Stromal cell of bone marrow (primary cell): Measurements from ENCODE around the gene PARVB.

ENCODE experiments used
- DNase-seq: peaks from one replicate; pipeline ENCODE4 v3.0.0-alpha.2; 2012; ENCODE audit warnings: low read depth

The PARVB gene

GRCh38 chr22:44089717-44090570 is 65.8 kb downstream of the PARVB start:
- no peak for DNase-seq

DNA sequence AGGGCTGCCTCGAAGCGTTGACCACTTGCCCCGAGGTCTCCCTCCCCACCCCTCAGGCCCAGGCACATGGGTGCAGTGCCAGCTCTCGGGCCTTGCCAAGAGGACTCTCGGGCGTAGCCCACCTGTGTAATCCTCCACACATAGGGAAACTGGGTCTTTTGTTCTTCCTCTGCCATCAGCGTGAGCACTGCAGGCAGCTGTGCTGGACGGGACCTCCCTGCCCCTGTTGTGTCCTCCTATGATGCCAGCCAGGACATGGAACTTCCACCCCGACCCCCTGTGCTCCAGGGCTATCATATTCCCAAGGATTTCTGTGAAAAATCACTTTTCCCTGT is 66.4 kb downstream of the PARVB start:
- DNase-seq, result no peak

- no peak for DNase-seq
Observed at GRCh38 chr22:44091021-44091721, 67.1 kb downstream of the PARVB start.

DNA sequence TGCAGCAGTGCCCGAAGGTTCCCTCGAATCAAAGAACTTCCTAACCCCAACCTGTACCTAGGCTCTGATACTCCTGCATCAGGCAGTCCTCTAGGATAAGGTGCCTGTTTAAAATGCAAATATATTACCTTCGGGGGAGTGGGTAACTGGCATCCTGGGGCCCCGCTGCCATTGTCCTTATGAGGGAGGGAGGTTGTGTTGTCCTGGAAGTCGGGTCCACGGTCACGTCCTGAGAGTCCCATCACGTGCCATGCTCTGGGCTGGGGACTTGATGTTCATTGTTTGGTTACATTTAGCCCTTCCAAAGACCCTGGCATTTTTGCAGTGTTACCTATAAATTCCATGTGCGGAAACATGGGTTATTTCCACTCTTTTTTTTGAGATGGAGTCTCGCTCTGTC is 67.6 kb downstream of the PARVB start:
- DNase-seq, result no peak

DNA sequence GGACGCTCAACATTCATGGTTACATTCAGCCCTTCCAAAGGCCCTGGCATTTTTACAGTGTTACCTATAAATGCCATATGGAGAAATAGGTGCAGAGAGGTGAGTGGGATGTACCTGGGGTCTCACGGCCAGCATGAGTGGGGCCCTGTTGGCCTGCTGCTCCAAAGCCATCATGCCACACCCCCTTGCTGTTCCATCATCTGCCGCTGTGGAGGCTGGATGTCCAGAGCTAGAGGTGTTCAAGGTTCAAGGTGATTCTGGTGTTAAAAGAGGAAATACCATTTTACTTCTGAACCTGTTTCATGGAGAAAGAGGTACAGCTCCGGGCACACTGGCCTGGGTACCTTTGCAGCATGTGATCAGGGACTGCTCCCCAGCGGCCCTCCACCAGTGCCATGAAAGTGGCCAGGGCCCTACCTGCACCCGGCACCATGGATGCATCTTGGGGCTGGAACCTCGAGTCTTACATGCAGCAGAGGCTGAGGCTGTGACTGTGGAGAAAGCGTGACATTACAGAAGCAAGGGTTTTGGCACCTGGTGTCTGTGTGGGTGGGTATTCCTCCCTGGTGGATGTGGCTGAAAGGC is 68.6 kb downstream of the PARVB start:
- DNase-seq, result no peak

DNA sequence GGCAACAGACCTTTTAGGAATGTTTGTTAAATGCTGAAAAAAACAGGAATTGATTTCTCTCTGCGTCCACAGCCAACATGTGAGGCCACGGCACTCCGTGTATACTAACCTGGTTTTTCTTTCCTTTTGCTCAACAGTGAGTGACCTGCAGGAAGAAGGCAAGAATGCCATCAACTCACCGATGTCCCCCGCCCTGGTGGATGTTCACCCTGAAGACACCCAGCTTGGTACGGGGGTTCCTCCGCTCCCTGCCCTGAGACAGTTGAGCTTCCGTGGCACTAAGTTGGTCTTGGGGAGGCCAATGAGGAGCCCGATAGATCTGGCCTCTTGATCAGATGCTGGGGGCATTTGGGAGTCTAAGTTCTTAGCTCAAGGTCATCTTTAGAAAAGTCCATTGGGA is 69.7 kb downstream of the PARVB start:
- no peak for DNase-seq

DNA sequence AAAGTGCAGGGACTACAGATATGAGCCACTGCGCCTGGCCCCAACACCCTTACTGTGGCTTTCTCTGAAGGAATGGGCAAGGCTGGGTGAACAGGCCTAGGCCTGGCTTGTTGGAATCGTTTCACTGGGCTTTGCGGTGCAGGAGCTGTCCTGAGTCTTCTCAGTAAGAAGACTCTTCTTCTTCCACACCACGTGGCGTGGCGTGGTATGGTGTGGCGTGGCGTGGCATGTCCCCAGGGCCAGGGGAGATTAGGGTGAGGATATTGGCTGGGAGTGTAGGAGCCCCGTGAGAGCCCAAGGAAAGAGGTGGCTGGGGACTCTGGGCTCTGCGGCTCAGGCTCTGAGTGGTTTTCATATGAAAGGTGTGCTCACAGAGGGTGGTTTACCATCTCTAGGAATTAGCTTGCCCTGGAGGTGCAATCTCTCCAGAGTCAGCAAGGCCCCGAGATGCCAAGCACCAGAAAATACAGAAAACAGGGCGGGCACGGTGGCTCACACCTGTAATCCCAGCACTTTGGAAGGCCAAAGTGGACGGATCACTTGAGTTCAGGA is 70.7 kb downstream of the PARVB start:
- DNase-seq, result no peak

DNA sequence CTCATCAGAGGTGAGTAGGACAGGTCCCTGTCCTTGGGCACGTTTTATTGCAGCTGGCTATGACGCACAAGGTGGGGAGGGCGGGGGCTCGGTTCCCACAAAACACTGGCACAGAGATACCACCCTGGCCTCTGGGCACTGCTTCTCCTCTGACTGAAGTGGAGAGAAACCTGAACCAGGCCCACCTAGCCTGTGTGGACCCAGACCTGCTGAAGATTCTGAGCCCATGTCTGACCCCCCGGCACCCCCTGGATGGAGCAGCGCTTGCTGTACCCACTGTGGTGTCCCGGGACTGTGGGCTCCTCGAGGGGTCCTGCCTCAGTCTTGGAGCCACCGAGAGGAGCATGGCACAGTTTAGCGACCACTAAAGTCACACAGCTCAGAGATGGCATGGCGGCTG is 72.6 kb downstream of the PARVB start:
- no peak for DNase-seq

GRCh38 chr22:44097263-44098020 is 73.3 kb downstream of the PARVB start:
- DNase-seq, result no peak

DNA sequence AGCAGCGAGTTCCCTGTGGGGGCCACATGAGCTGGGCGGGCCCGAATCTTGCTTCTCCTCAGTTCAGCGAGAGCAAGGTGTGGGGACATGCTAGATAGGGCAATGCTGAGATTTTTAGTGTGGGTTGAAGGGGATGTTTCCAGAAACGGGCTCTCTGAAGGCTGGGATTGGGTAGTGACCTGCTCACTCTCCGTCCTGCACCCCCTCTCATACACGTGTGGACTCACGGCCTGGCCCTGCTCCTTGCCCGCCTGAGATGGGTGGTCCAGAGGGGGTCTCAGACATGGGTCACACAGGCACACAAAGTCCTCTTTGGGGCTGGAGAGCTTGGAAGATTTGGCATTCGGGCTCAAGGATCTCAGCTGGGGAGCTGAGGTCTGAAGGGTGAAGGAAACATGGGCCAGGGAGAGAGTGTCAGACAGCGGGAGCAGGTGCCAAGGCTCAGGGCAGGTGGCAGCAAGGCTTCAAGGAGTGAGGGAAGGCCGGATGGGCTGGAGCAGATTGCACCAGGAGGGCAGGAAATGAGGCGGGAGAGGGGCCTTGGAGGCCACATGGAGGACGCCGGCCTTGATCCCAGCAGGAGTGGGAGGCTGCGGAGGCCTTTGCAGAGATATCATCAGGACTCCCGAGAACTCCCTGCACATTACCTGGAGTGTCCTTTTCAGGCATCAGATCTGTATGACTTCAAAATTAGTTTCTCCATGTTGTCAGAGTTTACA is 74.1 kb downstream of the PARVB start:
- DNase-seq, result no peak

GRCh38 chr22:44098966-44099530 is 74.9 kb downstream of the PARVB start:
- DNase-seq, result no peak

DNA sequence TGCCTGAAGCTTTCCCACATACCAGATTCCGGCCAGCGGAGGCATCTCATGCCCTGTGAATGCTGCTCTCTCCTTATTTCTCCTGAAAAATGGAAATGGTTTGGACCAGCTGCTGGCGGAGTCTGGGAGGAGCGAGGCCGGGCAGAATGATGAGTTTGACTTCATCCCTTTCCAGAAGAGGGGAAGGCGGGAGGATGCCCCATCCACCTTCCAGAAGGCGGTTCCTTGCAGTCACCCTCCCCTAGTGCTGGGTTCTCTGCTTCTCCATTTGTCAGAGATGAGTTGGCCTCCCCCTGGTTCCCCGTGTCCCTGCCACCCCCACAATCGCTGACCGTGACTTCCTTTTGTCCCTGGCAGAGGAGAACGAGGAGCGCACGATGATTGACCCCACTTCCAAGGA is 75.6 kb downstream of the PARVB start:
- DNase-seq, result no peak

- no peak for DNase-seq
Observed at GRCh38 chr22:44100411-44100810, 76.3 kb downstream of the PARVB start.

DNA sequence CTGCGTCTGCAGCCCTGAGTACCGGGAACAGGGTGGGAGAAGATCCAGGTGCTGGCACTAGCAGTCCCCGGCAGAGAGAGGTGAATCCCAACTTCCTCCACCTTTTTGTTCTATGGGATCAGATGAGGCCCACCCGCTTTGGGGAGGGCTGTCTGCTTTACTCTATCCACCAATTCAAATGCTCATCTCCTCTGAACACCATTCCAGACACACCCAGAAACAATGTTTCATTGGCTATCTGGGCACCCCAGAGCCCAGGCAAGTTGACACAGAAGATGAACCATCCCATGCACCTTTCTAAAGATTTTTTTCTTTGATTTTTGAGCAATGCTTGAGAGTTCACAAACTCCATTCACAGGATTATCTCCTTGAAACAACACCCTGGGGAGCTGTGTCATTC is 78.0 kb downstream of the PARVB start:
- no peak for DNase-seq

- DNase-seq, result no peak
Observed at GRCh38 chr22:44102856-44103255, 78.8 kb downstream of the PARVB start.

GRCh38 chr22:44103735-44104480 is 79.8 kb downstream of the PARVB start:
- no peak for DNase-seq

GRCh38 chr22:44107340-44107739 is 83.2 kb downstream of the PARVB start:
- no peak for DNase-seq

DNA sequence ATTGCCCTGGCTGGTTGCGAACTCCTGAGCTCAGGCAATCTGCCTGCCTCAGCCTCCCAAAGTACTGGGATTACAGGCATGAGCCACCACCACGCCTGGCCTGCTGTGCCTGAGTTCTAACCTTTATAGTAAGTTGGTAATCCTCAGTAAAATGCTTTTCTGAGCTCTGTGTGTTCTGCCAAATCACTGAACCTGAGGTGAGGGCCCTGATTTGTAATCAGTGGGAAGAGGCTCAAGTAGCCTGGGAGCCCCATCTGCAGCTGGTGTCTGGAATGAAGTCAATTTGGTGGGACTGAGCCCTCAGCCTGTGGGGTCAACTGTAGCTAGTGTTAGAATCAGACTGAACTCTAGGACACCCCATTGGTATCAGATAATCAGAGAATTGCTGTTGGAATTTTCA is 84.0 kb downstream of the PARVB start:
- no peak for DNase-seq

DNA sequence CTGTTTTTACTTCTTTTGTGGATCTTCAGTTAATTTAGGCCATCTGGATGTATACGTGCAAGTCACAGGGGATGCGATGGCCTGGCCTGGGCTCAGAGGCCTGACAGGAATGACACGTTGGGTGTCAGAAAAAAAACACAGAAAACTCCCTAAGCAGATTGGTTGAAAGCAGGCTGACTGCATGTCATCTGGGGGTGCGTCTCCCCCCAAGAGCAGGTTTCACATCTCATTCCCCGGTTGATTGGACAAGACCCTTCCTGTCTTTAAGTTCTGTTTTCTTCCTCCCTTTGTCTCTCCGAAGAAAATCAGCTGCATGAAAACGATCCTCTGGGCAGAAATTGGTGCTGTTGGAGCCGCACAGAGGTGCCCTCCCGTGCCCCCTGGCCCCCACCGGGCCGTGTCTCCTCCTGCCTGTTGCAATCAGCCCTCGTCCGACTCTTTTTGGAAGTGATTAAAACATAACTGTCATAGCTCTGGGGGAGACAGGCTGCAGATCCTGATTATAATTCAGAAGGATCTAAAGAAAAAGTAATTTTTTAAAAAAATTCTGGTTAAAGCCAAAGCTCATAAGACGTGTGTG is 84.8 kb downstream of the PARVB start:
- no peak for DNase-seq

DNA sequence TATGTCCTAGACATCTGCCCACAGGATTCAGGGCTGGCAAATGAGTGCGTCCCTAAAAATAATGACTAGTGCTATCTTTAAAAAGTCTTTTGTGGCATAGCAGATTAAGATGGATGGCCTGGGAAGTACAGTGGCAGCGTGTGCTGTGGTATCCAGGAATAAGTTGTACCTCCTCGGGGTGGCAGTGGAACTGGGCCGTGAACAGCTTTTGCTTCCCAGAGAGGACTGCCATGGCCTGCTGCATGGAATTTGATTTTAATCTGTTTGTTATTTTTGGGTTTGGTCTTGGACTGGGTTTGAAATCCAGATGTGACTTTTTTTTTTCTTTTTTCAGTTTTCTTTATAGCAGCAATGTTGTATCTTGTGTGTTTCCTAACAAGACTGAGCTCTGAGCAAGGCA is 85.3 kb downstream of the PARVB start:
- no peak for DNase-seq
